Hepatocyte (in vitro differentiated cells): Measurements from ENCODE around the gene RHOXF1.
A peak's percentile ranks its signal among the peaks of the same experiment; 100 is the strongest.

ENCODE experiments used
- CTCF ChIP-seq: fragments of 200-600 bp; sonication (generic); IDR thresholded peaks from 2 replicates; pipeline ENCODE4 v1.5.1; 2016; ENCODE audit warnings: antibody characterized with exemption, mild to moderate bottlenecking; ENCODE audit not compliant: poor library complexity
- EZH2 ChIP-seq: fragments of 200-600 bp; sonication (generic); IDR thresholded peaks from 2 replicates; pipeline ENCODE4 v1.6.1; 2016; ENCODE audit warnings: antibody characterized with exemption, mild to moderate bottlenecking, borderline replicate concordance
- EZH2phosphoT487 ChIP-seq: fragments of 200-600 bp; sonication (generic); IDR thresholded peaks from one replicate; pipeline ENCODE4 v1.6.1; 2018; ENCODE audit warnings: antibody characterized with exemption, mild to moderate bottlenecking, low read depth, moderate library complexity; ENCODE audit not compliant: unreplicated experiment, severe bottlenecking

- TF ChIP-seq EZH2: no peak
- peak; percentile 6 for TF ChIP-seq CTCF
- TF ChIP-seq EZH2phosphoT487: no peak
Measured at GRCh38 chrX:120137439-120137838, 21.7 kb upstream of the RHOXF1 start.
